Astrocyte (in vitro differentiated cells and primary cell): ENCODE measurements around the gene TAF5L.

Experiments
- CTCF ChIP-seq: IDR thresholded peaks from 2 replicates; pipeline ENCODE4 v1.5.1; 2011; ENCODE audit warnings: low read depth, mild to moderate bottlenecking, inconsistent platforms, low read length, moderate library complexity; ENCODE audit not compliant: insufficient read depth
- EZH2 ChIP-seq: IDR thresholded peaks from 2 replicates; pipeline ENCODE4 v1.6.1; 2012; ENCODE audit warnings: mild to moderate bottlenecking, low read length, inconsistent platforms; ENCODE audit not compliant: insufficient read depth

- no peak for TF ChIP-seq EZH2
- TF ChIP-seq CTCF = no peak
Observed at GRCh38 chr1:229671310-229671709, 45.4 kb upstream of the TAF5L start.
